GM10266 (cell line): ENCODE measurements around the gene CMTM8.

Experiments
- DNase-seq: peaks from one replicate; pipeline ENCODE4 v3.0.0; 2012; ENCODE audit errors: extremely low spot score
- CTCF ChIP-seq: IDR thresholded peaks from 2 replicates; pipeline ENCODE4 v1.5.1; 2012; ENCODE audit warnings: mild to moderate bottlenecking, low read depth; ENCODE audit not compliant: control insufficient read depth, insufficient read depth; ENCODE audit errors: missing control alignments

Gene CMTM8

DNA sequence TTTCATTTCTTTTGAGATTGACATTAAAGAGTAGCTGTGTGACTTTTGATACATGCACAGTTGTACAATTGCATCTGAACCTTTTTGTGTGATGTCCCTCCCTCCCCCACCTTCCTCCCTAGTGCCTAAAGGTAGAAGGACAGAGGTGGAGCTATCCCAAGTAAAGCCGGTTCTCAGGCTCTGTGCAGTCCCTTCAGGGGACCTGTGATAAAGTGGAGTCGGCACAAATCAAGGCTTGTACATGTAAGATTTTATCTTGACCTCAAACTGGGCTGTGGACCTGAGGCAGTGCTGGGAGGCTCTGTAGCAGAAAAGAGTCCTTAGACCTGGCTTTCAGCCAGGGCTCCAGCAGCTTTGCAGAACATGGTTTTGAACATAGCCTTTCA, 97.6 kb downstream of the CMTM8 start:
- no peak for TF ChIP-seq CTCF
- no peak for DNase-seq

- no peak for TF ChIP-seq CTCF
- DNase-seq, result no peak
These were observed 99.0 kb downstream of the CMTM8 start for GRCh38 chr3:32337505-32337904.

DNA sequence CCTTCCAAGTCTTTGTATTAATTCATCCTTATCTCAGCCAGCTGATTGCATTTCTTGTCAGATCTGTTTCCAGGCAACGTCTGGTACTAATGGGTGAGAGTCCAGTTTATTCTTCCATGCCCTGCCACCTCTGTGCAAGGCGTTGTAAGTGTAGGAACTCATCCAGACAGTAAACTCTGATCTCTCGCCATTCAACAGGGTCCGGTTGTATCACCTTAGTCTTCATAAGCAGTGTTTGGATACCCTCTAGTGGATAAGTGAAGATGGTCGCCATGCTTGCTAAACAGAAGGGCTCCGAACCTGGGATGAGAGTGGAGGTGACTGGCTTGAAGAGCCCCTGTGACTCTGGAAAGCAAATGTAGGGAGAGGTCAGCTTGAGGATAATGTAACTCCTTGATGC, 101.6 kb downstream of the CMTM8 start:
- peak; percentile 41 for DNase-seq

DNA sequence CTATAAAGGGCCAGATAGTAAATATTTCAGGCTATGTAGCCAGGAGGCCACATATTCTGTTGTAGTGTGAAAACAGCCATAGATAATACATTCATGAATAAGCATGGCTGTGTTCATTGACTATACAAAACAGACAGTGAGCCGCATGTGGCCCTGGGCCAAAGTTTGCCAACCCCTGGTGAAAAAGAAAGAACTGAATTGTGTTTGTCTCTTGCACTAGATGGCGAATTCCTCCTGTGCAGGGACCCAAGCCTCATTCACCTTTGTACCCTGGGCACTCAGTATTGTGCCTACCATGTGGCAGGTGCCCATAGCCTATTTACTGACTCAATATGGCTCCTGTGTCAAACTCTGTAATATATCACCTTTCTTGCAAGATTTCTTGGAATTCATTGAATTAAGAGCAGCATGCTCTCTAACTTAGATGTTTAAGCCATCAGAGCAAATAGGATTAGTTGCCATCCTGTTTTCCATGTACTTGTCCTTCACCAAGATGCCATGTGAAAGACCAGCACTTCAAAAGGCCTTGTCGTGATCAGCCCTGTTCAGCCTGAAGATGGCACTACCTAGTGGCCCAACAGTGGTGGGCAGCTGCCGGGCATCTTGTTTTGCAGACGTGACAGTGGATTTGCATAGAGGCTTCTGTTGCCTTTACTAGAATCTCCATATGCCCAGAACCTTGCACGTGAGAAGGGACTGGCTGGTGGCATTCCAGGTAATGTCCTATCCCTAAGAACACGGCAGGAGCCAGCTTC, 102.3 kb downstream of the CMTM8 start:
- no peak for TF ChIP-seq CTCF
- no peak for DNase-seq

More for the DNA sequence above, 101.6 kb downstream of the CMTM8 start:
- peak; percentile 46 for TF ChIP-seq CTCF

DNA sequence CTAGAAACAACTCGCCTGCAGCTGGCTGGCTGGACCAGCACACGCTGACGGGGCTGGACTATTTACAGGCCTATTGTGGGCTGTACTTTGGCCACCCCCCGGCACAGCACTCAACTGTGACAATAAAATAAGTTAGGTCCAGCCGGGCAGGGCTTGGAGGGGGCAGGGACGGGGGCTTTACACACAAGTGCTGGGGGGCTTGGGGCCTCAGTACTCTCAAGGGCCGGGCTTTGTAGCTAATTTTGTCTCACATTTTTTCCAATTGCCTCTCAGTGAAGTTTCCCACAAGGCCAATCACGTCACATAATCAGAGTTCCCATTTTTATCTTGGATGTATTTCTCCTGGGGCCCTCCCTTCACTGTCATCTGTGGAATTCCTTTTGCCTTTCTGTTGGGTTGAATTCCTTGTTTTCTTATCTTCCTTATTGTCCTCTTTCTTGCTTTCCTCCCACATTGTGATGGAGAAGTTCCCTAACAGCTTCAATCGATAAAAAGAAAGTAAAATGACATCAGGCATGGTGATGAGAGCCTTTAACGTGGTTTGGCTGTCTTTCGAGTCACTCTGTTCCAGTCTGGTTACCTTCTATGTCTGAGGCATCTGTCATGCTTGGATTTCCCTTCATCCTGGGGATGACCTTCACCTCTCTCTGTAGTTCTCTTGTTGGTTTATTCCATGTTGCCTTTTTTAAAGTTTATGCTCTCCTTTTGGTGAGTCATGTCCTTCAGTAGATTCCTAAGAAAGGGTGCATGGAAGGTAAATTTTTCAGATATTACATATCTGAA, 109.1 kb downstream of the CMTM8 start:
- DNase-seq, result no peak
- no peak for TF ChIP-seq CTCF

- no peak for DNase-seq
- TF ChIP-seq CTCF, result no peak
These were observed 110.7 kb downstream of the CMTM8 start for GRCh38 chr3:32349184-32349583.

DNA sequence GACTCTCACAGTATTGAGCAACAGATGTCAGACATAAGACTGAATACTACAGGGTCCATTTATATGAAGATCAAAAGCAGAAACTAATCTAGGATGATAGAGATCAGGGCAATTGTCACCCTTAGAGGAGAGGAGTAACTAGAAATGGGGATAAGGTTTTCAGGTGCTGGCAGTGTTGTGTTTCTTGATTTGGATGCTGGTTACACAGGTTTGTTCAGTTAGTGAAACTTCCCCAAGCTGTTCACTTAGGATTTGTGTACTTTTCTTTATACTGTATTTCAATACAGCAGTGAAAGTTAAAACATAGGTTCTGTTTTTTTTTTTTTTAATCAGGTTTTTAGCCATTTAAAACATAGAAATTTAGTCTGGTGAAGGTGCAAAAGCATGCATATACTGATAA, 114.1 kb downstream of the CMTM8 start:
- no peak for DNase-seq
- TF ChIP-seq CTCF, result no peak
